ENCODE results near the gene GH2.
"Not testable (repeated sequence)": the region's sequence is repeated elsewhere in the genome, so short reads cannot be mapped to it uniquely, and the experiment has no call there.

Gene GH2

GRCh38 chr17:63892316-63893037 is 10.7 kb upstream of the GH2 start:
- H3K4me2 ChIP-seq (ENCODE audit: low read depth, low read length, poor library complexity, severe bottlenecking); H3K79me2 ChIP-seq (ENCODE audit: insufficient read depth, low read length): not testable (repeated sequence)

GRCh38 chr17:63889026-63889848 is 7.5 kb upstream of the GH2 start:
- not testable (repeated sequence) for H3K27me3 ChIP-seq (ENCODE audit: insufficient read depth, low read length, poor library complexity, severe bottlenecking); H3F3A ChIP-seq (ENCODE audit: low read depth); H3K4me1 ChIP-seq (ENCODE audit: insufficient read depth, low read length, poor library complexity, severe bottlenecking); H3K9ac ChIP-seq (ENCODE audit: low read depth, low read length, poor library complexity, severe bottlenecking); H2AFZ ChIP-seq (ENCODE audit: low read length); H3K9me2 ChIP-seq (replicated peaks; ENCODE audit: low read depth, low read length); H3K4me3 ChIP-seq (ENCODE audit: low read length, poor library complexity, severe bottlenecking); H3K36me3 ChIP-seq (ENCODE audit: insufficient read depth, low read length); H4K20me1 ChIP-seq (ENCODE audit: insufficient read depth, low read length, poor library complexity, severe bottlenecking); H3K79me2 ChIP-seq (ENCODE audit: insufficient read depth, low read length); H3K9me3 ChIP-seq (ENCODE audit: insufficient read depth, low read depth, low read length)
- peak; percentile 45 for TF ChIP-seq CTCF (conservative IDR thresholded peaks at IDR 0.05; ENCODE audit: low read length)
- peak overlapping the region; percentile 24 for H3K4me2 ChIP-seq (ENCODE audit: low read depth, low read length, poor library complexity, severe bottlenecking)

More at GRCh38 chr17:63892316-63893037, 10.7 kb upstream of the GH2 start:
- not testable (repeated sequence) for H3K9me2 ChIP-seq (replicated peaks; ENCODE audit: low read depth, low read length); H3K9me3 ChIP-seq (ENCODE audit: insufficient read depth, low read depth, low read length); H3K4me1 ChIP-seq (ENCODE audit: insufficient read depth, low read length, poor library complexity, severe bottlenecking); H3K36me3 ChIP-seq (ENCODE audit: insufficient read depth, low read length); H4K20me1 ChIP-seq (ENCODE audit: insufficient read depth, low read length, poor library complexity, severe bottlenecking); H3K27me3 ChIP-seq (ENCODE audit: insufficient read depth, low read length, poor library complexity, severe bottlenecking); H2AFZ ChIP-seq (ENCODE audit: low read length); H3K4me3 ChIP-seq (ENCODE audit: low read length, poor library complexity, severe bottlenecking); H3K9ac ChIP-seq (ENCODE audit: low read depth, low read length, poor library complexity, severe bottlenecking); H3F3A ChIP-seq (ENCODE audit: low read depth)
- peak; percentile 61 for TF ChIP-seq CTCF (conservative IDR thresholded peaks at IDR 0.05; ENCODE audit: low read length)

- H3K4me3 ChIP-seq (ENCODE audit: low read length, poor library complexity, severe bottlenecking); H3K27me3 ChIP-seq (ENCODE audit: insufficient read depth, low read length, poor library complexity, severe bottlenecking); H3K9ac ChIP-seq (ENCODE audit: low read depth, low read length, poor library complexity, severe bottlenecking); H3K4me2 ChIP-seq (ENCODE audit: low read depth, low read length, poor library complexity, severe bottlenecking); H3K9me3 ChIP-seq (ENCODE audit: insufficient read depth, low read depth, low read length); H3K9me2 ChIP-seq (replicated peaks; ENCODE audit: low read depth, low read length); H4K20me1 ChIP-seq (ENCODE audit: insufficient read depth, low read length, poor library complexity, severe bottlenecking); H2AFZ ChIP-seq (ENCODE audit: low read length); H3K36me3 ChIP-seq (ENCODE audit: insufficient read depth, low read length); H3K79me2 ChIP-seq (ENCODE audit: insufficient read depth, low read length); H3F3A ChIP-seq (ENCODE audit: low read depth); H3K4me1 ChIP-seq (ENCODE audit: insufficient read depth, low read length, poor library complexity, severe bottlenecking): not testable (repeated sequence)
These were observed 3.4 kb upstream of the GH2 start for GRCh38 chr17:63885119-63885518.

- H3K4me1 ChIP-seq (ENCODE audit: insufficient read depth, low read length, poor library complexity, severe bottlenecking); H3K27me3 ChIP-seq (ENCODE audit: insufficient read depth, low read length, poor library complexity, severe bottlenecking); H3K4me2 ChIP-seq (ENCODE audit: low read depth, low read length, poor library complexity, severe bottlenecking); H4K20me1 ChIP-seq (ENCODE audit: insufficient read depth, low read length, poor library complexity, severe bottlenecking); H3F3A ChIP-seq (ENCODE audit: low read depth); H2AFZ ChIP-seq (ENCODE audit: low read length); H3K9me3 ChIP-seq (ENCODE audit: insufficient read depth, low read depth, low read length); H3K4me3 ChIP-seq (ENCODE audit: low read length, poor library complexity, severe bottlenecking); H3K79me2 ChIP-seq (ENCODE audit: insufficient read depth, low read length); H3K36me3 ChIP-seq (ENCODE audit: insufficient read depth, low read length); H3K9me2 ChIP-seq (replicated peaks; ENCODE audit: low read depth, low read length); H3K9ac ChIP-seq (ENCODE audit: low read depth, low read length, poor library complexity, severe bottlenecking): not testable (repeated sequence)
These were observed 932 bp upstream of the GH2 start for GRCh38 chr17:63882626-63883126.

- H3K79me2 ChIP-seq (ENCODE audit: insufficient read depth, low read length); H3K9me2 ChIP-seq (replicated peaks; ENCODE audit: low read depth, low read length); H3K9ac ChIP-seq (ENCODE audit: low read depth, low read length, poor library complexity, severe bottlenecking); H4K20me1 ChIP-seq (ENCODE audit: insufficient read depth, low read length, poor library complexity, severe bottlenecking); H3K9me3 ChIP-seq (ENCODE audit: insufficient read depth, low read depth, low read length); H2AFZ ChIP-seq (ENCODE audit: low read length); H3F3A ChIP-seq (ENCODE audit: low read depth); H3K4me1 ChIP-seq (ENCODE audit: insufficient read depth, low read length, poor library complexity, severe bottlenecking); H3K4me3 ChIP-seq (ENCODE audit: low read length, poor library complexity, severe bottlenecking); H3K36me3 ChIP-seq (ENCODE audit: insufficient read depth, low read length); H3K27me3 ChIP-seq (ENCODE audit: insufficient read depth, low read length, poor library complexity, severe bottlenecking); H3K4me2 ChIP-seq (ENCODE audit: low read depth, low read length, poor library complexity, severe bottlenecking): not testable (repeated sequence)
These were observed 407 bp downstream of the GH2 start for GRCh38 chr17:63881337-63881736.
